GM18502 (cell line): Measurements from ENCODE around the gene SCN4A.
A peak's percentile ranks its signal among the peaks of the same experiment; 100 is the strongest.
"Not testable (repeated sequence)": the region's sequence is repeated elsewhere in the genome, so short reads cannot be mapped to it uniquely, and the experiment has no call there.

Experiments
- ATAC-seq: cut with Tn5 transposase; IDR thresholded peaks from one replicate; pipeline ENCODE4 v1.9.1; 2021; ENCODE audit warnings: mild to moderate bottlenecking; ENCODE audit not compliant: unreplicated experiment, poor library complexity

Gene SCN4A

DNA sequence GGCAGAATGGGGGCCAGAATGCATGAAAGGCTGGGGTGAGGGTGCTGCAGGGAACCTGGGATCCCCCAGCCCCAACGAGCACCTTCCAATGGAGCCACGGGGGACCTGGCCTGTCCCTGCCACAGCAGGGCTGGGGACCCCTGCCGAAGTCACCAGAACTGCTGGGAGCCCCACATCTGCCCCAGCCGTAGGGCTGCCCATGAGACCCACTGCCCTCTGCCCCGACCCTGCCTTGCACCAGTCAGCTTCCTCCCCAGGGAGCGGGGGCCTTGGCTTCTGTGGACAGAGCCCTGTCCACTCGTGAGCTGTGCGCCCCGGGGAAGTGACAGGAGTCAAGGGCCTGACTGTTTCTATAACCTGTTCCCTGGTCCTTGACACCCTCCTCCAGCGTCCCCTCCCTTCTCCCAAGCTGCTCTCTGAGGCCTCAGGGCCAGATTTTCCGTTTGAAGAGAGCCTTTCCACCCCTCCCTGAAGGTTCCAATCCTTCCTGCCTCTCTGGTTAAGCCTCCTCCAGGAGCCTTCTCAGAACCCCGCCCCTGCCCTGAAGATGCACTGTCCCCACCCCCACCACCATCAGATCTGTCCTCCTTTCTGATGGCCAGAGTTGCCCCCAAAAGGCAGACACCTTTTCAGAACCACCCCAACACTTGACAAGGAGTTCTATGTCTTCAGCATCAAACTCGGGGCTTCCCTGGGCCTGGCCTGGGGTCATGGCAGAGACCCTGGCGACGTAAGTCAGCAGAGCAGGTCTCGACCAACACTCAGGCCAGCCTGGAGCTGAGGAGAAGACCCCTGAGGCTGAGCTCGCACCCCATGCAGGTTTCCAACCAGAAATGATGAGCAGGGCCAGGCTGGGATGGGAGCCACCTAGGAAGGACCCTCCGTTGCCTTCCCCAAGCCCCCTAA lies 14.8 kb upstream of the SCN4A start:
- ATAC-seq = no peak

DNA sequence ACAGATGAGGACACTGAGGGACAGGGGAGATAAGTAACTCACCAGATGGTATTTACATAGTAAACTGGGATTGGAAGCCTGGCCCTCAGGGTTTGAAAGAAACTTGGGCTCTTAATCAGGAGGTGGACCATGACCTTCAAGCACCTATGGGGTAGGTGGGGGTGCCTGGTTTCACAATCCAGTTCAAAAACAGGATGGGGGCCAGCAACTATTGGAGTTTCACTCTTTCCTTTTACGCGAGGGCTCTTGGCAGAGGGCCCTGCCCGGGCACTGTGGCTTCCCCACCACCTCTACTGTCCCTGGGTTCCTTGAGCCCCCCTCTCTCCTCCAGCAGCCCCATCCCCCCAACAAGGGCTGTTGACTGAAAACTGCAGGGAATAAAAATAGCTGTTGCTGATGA lies 14.1 kb upstream of the SCN4A start:
- no peak for ATAC-seq

GRCh38 chr17:63985387-63986140 lies 12.8 kb upstream of the SCN4A start:
- no peak for ATAC-seq

- ATAC-seq = no peak
These were observed 12.1 kb upstream of the SCN4A start for GRCh38 chr17:63984651-63985386.

DNA sequence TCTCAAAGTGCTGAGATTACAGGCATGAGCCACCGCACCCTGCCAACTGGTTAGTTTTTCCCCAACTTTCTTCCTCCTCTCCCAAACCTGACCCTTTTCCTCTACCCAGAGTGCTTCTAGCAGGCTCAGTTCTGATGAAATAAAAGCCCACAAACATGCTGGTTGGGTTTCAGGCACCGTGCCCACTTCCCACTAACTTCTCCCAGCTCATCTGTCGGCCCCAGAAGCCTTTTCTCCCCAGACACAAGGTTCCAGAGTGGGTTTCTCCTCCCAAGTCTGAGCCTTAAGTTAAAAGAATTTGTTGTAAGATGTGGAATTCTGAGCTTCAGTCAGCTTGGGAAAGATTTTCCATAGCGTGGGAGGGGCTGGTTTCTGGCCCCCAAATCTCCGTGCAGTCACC lies 11.5 kb upstream of the SCN4A start:
- no peak for ATAC-seq

- no peak for ATAC-seq
These were observed 10.6 kb upstream of the SCN4A start for GRCh38 chr17:63983320-63983719.

DNA sequence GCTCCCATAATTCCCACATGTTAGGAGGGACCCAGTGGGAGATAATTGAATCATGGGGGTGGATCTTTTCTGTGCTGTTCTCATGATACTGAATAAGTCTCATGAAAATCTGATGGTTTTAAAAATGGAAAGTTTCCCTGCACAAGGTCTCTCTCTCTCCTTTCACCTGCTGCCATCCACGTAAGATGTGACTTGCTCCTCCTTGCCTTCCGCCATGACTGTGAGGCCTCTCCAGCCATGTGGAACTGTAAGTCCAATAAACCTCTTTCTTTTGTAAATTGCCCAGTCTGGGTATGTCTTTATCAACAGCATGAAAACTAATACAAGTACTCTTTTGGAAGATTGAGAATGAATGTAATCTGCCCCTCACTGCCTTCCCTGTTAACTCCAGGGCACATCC lies 9.9 kb upstream of the SCN4A start:
- ATAC-seq = not testable (repeated sequence)

DNA sequence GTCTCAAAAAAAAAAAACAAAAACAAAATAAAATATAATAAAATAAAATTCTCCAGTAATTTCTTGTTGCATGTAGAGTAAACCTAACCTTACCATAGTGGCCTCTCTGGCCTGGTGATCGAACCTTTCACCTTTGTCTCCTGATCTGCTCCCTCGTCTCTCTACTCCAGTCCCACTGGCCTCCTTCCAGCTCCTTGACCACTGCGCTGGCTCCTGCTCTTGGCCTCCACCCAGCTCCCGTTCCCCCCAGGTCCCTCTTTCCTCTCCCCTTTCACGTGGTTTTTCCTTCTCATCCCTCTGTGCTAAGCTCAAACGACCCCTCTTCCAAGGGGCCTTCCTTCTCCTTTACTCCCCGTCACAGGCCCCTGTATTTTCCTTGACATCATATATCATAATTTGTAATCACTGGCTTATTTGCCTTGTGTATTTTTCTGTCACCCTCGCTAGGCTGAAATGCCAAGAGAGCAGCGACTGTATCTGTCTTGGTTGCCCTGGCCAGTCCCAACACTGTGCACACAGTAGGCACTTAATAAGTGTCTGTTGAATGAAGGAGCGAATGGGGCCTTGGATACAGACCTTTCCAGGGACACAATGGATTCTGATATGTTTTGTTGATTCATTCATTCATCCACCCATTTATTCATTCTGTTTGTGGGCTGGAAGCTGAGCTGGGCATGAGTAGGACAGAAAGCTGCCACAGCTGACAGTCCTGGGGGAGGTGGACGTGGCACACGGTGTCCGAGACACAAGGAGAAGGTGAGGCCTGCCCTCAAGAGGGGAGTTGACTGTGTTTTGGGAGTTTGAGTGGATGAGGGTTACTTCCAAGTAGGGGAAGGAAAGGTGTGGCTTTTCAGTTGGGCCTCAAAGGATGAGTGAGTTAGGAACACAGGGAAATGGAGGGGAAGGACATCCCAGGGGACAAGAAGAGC lies 5.8 kb upstream of the SCN4A start:
- ATAC-seq = no peak

- ATAC-seq = no peak
These were observed 4.0 kb upstream of the SCN4A start for GRCh38 chr17:63976702-63977101.

DNA sequence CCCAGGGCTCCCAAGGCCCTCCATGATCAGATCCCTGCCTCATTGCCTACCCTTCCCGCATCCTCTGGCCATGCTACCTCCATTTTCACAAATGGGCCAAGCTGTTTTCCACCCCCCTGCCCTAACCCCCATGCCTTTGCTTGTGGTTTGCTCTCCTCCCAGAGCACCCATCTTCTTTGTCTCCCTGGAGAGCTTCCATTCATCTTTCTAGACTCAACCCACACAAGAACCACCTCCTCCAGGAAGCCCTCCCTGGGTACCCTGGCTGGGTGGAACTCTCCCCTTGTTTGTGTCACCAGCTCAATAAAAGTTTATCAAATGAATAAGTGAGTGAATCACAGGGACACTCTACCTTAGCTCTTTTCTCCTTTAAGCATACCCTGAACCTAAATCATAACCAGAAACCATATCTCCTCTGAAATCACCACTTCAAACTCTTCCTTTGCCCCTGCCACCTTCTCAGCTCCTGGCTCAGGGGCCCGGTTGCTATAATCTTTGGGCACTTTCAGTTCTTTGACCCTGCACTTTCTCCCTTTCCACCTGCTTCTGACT lies 2.9 kb upstream of the SCN4A start:
- ATAC-seq = no peak

DNA sequence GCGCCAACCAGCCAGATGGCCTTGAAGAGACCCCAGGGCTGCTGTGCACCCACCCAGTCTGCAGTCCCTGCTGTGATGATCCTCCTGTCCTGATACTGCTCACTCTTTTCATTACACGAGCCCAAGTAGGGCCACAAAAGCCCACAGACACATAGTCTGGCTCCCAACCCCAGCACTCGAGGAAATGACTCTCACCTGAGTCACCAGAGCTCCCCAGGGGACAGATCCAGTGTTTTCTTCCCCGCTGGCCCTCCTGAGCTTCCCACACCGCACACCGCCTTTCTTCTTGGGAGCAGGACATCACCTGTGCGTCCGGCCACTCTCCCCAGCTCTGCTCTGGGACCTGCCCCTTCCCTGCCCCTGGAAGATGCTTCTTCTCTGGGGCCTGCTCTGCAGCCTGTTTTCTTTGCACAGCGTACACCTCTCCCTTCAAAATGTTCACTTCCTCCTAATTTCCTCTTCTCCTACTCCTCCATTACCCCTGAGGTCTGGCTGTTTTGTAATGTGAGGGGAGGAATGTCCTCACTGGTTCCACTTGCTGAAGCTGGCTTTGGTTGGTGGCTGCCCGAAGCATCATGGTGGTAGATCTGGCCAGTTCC lies 2.0 kb upstream of the SCN4A start:
- ATAC-seq = no peak

- ATAC-seq = no peak
These were observed 1.3 kb upstream of the SCN4A start for GRCh38 chr17:63973930-63974593.

GRCh38 chr17:63973247-63973646 lies 529 bp upstream of the SCN4A start:
- ATAC-seq = no peak

DNA sequence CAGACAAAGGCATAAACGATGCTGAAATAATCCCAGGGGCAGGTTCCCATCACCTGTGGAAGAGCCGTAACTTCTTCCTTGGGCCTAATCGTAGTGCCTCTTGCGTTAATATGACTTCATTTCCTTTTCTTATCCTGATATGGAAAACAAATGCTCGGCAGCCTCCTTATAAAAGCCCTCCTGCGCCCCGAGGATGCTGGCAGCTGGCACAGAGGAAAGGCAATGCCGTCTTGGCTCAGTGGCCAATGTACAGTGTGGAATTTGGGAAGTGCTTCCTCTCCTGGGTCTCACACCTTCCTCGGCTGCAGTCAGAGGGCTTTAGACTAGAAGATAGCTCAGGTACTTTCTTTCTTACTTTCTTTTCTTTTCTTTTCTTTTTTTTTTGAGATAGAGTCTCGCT lies 3.4 kb downstream of the SCN4A start:
- ATAC-seq = no peak

- ATAC-seq = no peak
These were observed 4.8 kb downstream of the SCN4A start for GRCh38 chr17:63967953-63968352.

DNA sequence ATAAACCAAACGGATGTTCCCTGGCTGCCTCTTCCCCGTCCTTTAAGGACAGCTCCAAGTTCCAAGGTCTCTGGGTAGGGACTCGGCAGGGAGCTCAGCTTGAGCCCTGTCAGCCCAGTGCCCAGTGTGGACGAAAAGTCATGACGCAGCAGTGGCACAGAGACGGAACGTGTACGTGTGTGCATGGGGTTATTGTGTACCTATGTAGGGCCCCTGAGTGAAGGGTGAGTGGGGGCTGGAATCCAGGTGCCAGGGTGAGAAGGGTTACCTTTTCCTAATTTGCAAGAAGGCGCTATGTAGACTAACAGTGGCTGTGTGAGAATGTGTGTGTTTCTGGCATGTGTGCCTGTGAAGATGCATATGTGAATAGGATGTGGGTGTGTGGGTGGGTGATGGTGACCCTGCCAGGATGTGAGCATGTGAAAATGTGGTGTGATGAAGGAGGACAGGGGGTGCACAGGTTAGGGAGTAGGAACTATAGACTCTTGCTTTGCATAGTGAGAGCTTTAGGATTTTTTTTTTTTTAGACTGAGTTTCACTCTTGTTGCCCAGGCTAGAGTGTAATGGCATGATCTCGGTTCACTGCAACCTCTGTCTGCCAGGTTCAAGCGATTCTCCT lies 6.0 kb downstream of the SCN4A start:
- ATAC-seq = peak; percentile 50

DNA sequence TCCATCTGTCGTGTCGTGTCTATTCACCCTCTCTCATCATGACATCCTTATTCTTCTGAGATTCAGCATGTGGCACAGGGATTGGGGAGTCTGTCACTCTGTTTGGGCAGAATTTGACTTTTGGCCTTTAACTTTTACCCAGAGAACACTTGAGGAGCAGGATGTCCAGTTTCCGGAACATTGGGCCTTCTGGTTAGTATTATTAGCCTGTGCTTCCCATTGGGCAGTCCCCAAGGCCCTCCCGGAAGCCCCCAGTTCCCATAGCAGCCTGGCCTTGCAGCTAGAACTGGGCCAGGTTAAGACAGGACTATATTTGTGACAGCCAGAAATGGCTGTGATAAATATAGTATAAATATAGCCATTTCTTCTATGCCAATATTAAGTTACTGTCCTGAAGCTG lies 9.6 kb downstream of the SCN4A start:
- ATAC-seq = no peak

DNA sequence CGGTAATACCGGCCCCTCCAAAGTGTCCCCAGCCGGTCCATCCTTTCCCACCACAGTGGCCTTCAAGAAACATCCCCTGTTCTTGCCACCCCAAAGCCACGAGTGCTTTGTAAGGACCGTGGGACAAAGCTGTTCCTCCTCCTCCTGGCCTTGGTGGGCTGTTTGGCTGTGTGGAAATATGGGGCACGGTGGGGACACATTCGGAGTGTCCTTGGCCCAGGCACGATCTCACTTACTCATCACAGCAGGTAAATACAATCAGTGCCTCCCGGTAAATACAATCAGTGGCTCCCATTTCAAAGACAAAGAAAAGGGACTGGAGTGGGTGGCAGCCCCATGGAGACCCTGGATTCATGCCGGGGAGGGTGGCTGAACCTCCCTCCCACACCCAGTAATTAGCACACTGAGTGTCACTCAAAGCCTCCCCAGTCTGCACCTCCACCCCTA lies 10.4 kb downstream of the SCN4A start:
- ATAC-seq = no peak
